HepG2 (cell line): Measurements from ENCODE around the gene PEAK3. TPM values are rescaled to one million over a fixed set of nuclear protein-coding genes. Genes with fewer than 3 reads are reported as not detected.

ENCODE experiments used
- ATAC-seq: fragments of 200-7000 bp; cut with Tn5 transposase; 3 replicates; pipeline ENCODE4 v1.9.1; 2020; ENCODE audit warnings: mild to moderate bottlenecking, moderate library complexity
- BruUV-seq: library from RNA; stranded (reverse); fragments of 400-500 nt; replicated peaks from 2 replicates; lab custom pipeline; 2021; lab: Mats Ljungman, UMichigan
- CTCF ChIA-PET: fragments of 300-600 bp; formaldehyde crosslinking; extraction: SDS; loops from one replicate; lab custom pipeline; 2021; ENCODE audit warnings: low total read pairs, inconsistent platforms, low intra/inter-chr PET ratio; lab: Yijun Ruan, JAX
- POLR2A ChIA-PET: fragments of 350-600 bp; sonication (Branson Sonifier 250); formaldehyde crosslinking; loops from one replicate; lab custom pipeline; 2020; ENCODE audit warnings: antibody characterized with exemption, inconsistent platforms; lab: Yijun Ruan, JAX
- DNase-seq: peaks from one replicate; pipeline ENCODE4 v3.0.0-alpha.2; 2015; ENCODE audit warnings: low spot score
- FAIRE-seq: peaks from 3 replicates; lab custom pipeline; 2011; peaks lifted over from hg19 to GRCh38; lab: Jason Lieb, UNC
- H2AFZ ChIP-seq: one replicate; pipeline ENCODE4 v1.6.1; 2011; ENCODE audit warnings: low read length, inconsistent platforms
- H3K27ac ChIP-seq: fragments of 300-600 bp; 3 replicates; pipeline ENCODE4 v1.8.0; 2011; ENCODE audit warnings: mixed run types, mild to moderate bottlenecking, mixed read lengths, low read length, inconsistent platforms; ENCODE audit not compliant: insufficient read depth; ENCODE audit errors: extremely low read length
- H3K27me3 ChIP-seq, 2 experiments: fragments of 200-600 bp in 1 of 2; 2 replicates in 1 of 2; 3 replicates in 1 of 2; pipeline versions ENCODE4 v1.6.0 to v1.8.0; 2011; ENCODE audit warnings: low read length in 2 of 2, mild to moderate bottlenecking in 2 of 2, moderate library complexity in 2 of 2, inconsistent platforms in 1 of 2; ENCODE audit not compliant: insufficient read depth in 2 of 2, control insufficient read depth in 1 of 2
- H3K36me3 ChIP-seq, 2 experiments: fragments of 200-600 bp in 1 of 2; replicated peaks in 1 of 2; 2 replicates in 1 of 2; 3 replicates in 1 of 2; pipeline versions ENCODE4 v1.5.1 to v1.8.0; 2011; ENCODE audit warnings: low read length in 2 of 2, inconsistent platforms in 1 of 2; ENCODE audit not compliant: insufficient read depth in 2 of 2, control insufficient read depth in 1 of 2
- H3K4me1 ChIP-seq: 2 replicates; pipeline ENCODE4 v1.5.1; 2012; ENCODE audit warnings: low read length, inconsistent platforms; ENCODE audit not compliant: insufficient read depth
- H3K4me2 ChIP-seq: 2 replicates; pipeline ENCODE4 v1.6.0; 2011; ENCODE audit warnings: low read depth, low read length, inconsistent platforms
- H3K4me3 ChIP-seq, 3 experiments: fragments of 200-600 bp in 1 of 3; sonication (generic), shearing (Covaris generic) in 1 of 3; replicated peaks in 1 of 3; 2 replicates each; pipeline ENCODE4 v1.5.1; 2011 to 2016; ENCODE audit warnings: low read length in 3 of 3, inconsistent platforms in 2 of 3, low read depth in 2 of 3, mild to moderate bottlenecking in 2 of 3, control low read depth in 1 of 3, mixed read lengths in 1 of 3; ENCODE audit not compliant: insufficient read depth in 1 of 3
- H3K79me2 ChIP-seq: one replicate; pipeline ENCODE4 v1.6.1; 2011; ENCODE audit warnings: low read length, inconsistent platforms; ENCODE audit not compliant: insufficient read depth
- H3K9ac ChIP-seq: 2 replicates; pipeline ENCODE4 v1.6.0; 2011; ENCODE audit warnings: mild to moderate bottlenecking, low read depth, low read length, inconsistent platforms; ENCODE audit not compliant: insufficient read depth
- H3K9me3 ChIP-seq: 2 replicates; pipeline ENCODE4 v1.5.1; 2012; ENCODE audit warnings: mild to moderate bottlenecking, low read length
- H4K20me1 ChIP-seq: 2 replicates; pipeline ENCODE4 v1.6.0; 2011; ENCODE audit warnings: inconsistent platforms, mild to moderate bottlenecking, low read length, moderate library complexity; ENCODE audit not compliant: insufficient read depth
- CHCHD3 ChIP-seq: sonication (generic); formaldehyde crosslinking; IDR thresholded peaks from 2 replicates; pipeline ENCODE4 v1.8.0; 2022; ENCODE audit warnings: mild to moderate bottlenecking, missing genetic modification reagents, moderate library complexity
- MTF1 ChIP-seq: sonication (generic); formaldehyde crosslinking; IDR thresholded peaks from 2 replicates; pipeline ENCODE4 v1.5.0; 2020; ENCODE audit warnings: missing genetic modification reagents
- PRDM4 ChIP-seq: sonication (generic); formaldehyde crosslinking; IDR thresholded peaks from 2 replicates; pipeline ENCODE4 v1.9.0; 2021; ENCODE audit warnings: missing genetic modification reagents, borderline replicate concordance
- RBM22 ChIP-seq: fragments of 200-400 bp; formaldehyde crosslinking; optimal IDR thresholded peaks from 2 replicates; pipeline ENCODE3; 2017; ENCODE audit warnings: mild to moderate bottlenecking, low read length, moderate library complexity
- TARDBP ChIP-seq: sonication (generic); formaldehyde crosslinking; IDR thresholded peaks from 2 replicates; pipeline ENCODE4 v1.8.0; 2022; ENCODE audit warnings: mild to moderate bottlenecking, missing genetic modification reagents
- ZFP36L2 ChIP-seq: sonication (generic); formaldehyde crosslinking; IDR thresholded peaks from 2 replicates; pipeline ENCODE4 v1.4.0; 2020; ENCODE audit warnings: missing genetic modification reagents
- ZNF530 ChIP-seq: sonication (generic); formaldehyde crosslinking; IDR thresholded peaks from 2 replicates; pipeline ENCODE4 v1.5.0; 2020; ENCODE audit warnings: low read depth, mild to moderate bottlenecking, missing genetic modification reagents
- WGBS: methylation state at CpG from one replicate; pipeline ENCODE4 v1.1.6; 2017; ENCODE audit warnings: low lambda C conversion rate; 5-methylcytosine and 5-hydroxymethylcytosine counted together
- in situ Hi-C: cut with HindIII; loops from 2 replicates; pipeline ENCODE4 v1.10.0; 2017; ENCODE audit warnings: low pct_unique_long_range_greater_than_20kb; ENCODE audit not compliant: extremely low pct_ligation_motif_present
- intact Hi-C: fragments of 100-400 bp; cut with micrococcal nuclease; formaldehyde crosslinking; loops from one replicate; pipeline ENCODE4 v1.10.0; 2022; ENCODE audit not compliant: unreplicated experiment
- polyA plus RNA-seq, 8 experiments: library from polyadenylated mRNA; depleted of rRNA in 3 of 8; stranded (reverse) in 7 of 8; unstranded in 1 of 8; fragments of >200 nt; fragmentation: Illumina TruSeq in 4 of 8; extraction: Trizol in 4 of 8; gene quantifications; 2 replicates each; pipeline versions ENCODE4 v1.2.1 to v1.2.3, GENCODE V29; 2011 to 2016; ENCODE audit warnings: low read depth in 4 of 8, missing spikeins in 1 of 8, mixed read lengths in 1 of 8; ENCODE audit not compliant: insufficient read depth in 1 of 8
- total RNA-seq, 5 experiments: library from RNA; depleted of rRNA; stranded (reverse); fragments of >200 nt; fragmentation: Illumina TruSeq; extraction: Trizol; gene quantifications; 2 replicates each; pipeline ENCODE4 v1.2.3, GENCODE V29; 2016; ENCODE audit warnings: low read depth in 1 of 5

PEAK3 gene
- total and polyA plus RNA-seq, 2 of the 13 experiments (the other 11 are each of a cell fraction or from before 2014, with no cell fraction given) = not detected

DNA sequence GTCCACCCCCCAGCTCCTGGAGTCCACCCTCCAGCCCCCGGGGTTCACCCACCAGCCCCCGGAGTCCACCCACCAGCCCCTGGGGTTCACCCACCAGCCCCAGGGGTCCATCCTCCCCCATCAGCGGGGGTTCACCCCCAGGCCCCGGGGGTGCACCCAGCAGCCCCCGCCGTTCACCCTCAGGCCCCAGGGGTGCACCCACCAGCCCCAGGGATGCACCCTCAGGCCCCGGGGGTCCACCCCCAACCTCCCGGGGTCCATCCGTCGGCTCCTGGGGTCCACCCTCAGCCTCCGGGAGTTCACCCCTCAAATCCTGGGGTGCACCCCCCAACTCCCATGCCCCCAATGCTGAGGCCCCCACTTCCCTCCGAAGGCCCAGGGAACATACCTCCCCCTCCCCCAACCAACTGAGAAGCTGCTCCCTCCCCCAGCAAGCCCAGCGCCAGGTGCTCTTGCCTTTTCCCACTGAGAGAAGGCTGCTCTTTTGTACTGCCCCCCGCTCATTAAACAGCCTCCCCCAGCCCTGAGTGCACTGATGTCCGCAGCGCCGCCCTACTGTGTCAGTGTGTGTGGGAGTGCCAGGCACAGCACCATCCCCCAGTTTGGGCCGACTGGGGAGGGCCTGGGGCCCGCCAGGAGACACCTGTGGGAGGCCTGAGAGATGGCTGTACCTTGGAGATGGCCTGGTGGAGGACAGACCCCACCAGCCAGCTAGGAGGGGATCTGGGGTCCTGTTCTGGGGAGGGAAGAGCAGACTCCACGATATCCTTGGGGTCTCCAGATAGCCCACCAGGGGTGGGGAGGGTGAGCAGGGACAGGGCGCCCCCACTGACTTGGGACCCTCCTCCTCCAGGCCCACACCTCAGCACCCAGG lies 33.6 kb downstream of the PEAK3 start:
- ChIA-PET CTCF (no interaction called here), POLR2A (interaction anchor here (0.7 to 1.2 kb wide), 2 partner anchors 9 to 10 kb away, joined by 3 read pairs; no protein-coding TSS in a partner anchor)
- H3K27me3 ChIP-seq = no peaks in the 10 kb centered on the region
- FAIRE-seq (no peak), ATAC-seq (no peak), DNase-seq (no peak)
- H3K4me2 ChIP-seq = no peak overlapping the region
- intact Hi-C loops = no loop called here
- no peak for TF ChIP-seq ZNF530 (CRISPR knock-in tag)
- no peak for TF ChIP-seq TARDBP (CRISPR knock-in tag)
- TF ChIP-seq PRDM4 = no peak
- no peak for TF ChIP-seq CHCHD3 (CRISPR knock-in tag)
- no peak for TF ChIP-seq ZFP36L2 (CRISPR knock-in tag)
- peak; percentile 10 for TF ChIP-seq RBM22
- TF ChIP-seq MTF1 = no peak
- no peak overlapping the region for H3K4me3 ChIP-seq
- no peaks in the 10 kb centered on the region for H3K9me3 ChIP-seq
- no peak overlapping the region for H3K27ac ChIP-seq
- H2AFZ ChIP-seq = no peak overlapping the region
- no peak overlapping the region for H3K9ac ChIP-seq
- H3K79me2 ChIP-seq = peaks cover 4% of the 10 kb centered on the region
- TSS peak; percentile 43 for BruUV-seq
- H3K36me3 ChIP-seq = peaks cover 24 to 42% of the 10 kb centered on the region in 2 experiments; a peak in 4 of 5 replicates
- H3K4me1 ChIP-seq = peaks cover 23% of the 10 kb centered on the region
- H4K20me1 ChIP-seq = peaks cover under 1% of the 10 kb centered on the region; the same call in 1 of the 2 replicates
- WGBS = 97% methylated on average over 10 of the region's 21 CpGs
- in situ Hi-C loops = no loop called here
